GM08714 (cell line): Measurements from ENCODE around the gene PRXL2A.

Experiments used
- H3K4me3 ChIP-seq: fragments of 200-500 bp; sonication (Bioruptor generic); 2 replicates; pipeline ENCODE4 v1.5.1; 2014; ENCODE audit warnings: mild to moderate bottlenecking, low read length, inconsistent platforms
- ZNF274 ChIP-seq: IDR thresholded peaks from 2 replicates; pipeline ENCODE4 v1.6.1; 2012; ENCODE audit warnings: mild to moderate bottlenecking, low read depth, low read length

Gene PRXL2A

GRCh38 chr10:80455461-80456349 lies 47.4 kb downstream of the PRXL2A start:
- TF ChIP-seq ZNF274, result no peak
- H3K4me3 ChIP-seq, result peak overlapping the region; percentile 77

- TF ChIP-seq ZNF274, result no peak
Measured at GRCh38 chr10:80457554-80458262, 49.4 kb downstream of the PRXL2A start.

GRCh38 chr10:80458263-80458625 lies 49.9 kb downstream of the PRXL2A start:
- TF ChIP-seq ZNF274, result no peak
- H3K4me3 ChIP-seq, result no peak overlapping the region

More at GRCh38 chr10:80457554-80458262, 49.4 kb downstream of the PRXL2A start:
- H3K4me3 ChIP-seq, result no peak overlapping the region

GRCh38 chr10:80458638-80459037 lies 50.3 kb downstream of the PRXL2A start:
- no peak for TF ChIP-seq ZNF274
- H3K4me3 ChIP-seq, result no peak overlapping the region

- no peak for TF ChIP-seq ZNF274
- no peak overlapping the region for H3K4me3 ChIP-seq
Measured at GRCh38 chr10:80459047-80459865, 50.9 kb downstream of the PRXL2A start.

GRCh38 chr10:80460399-80461207 lies 52.3 kb downstream of the PRXL2A start:
- no peak overlapping the region for H3K4me3 ChIP-seq
- TF ChIP-seq ZNF274, result no peak

GRCh38 chr10:80461208-80462183 lies 53.1 kb downstream of the PRXL2A start:
- TF ChIP-seq ZNF274, result no peak
- H3K4me3 ChIP-seq, result no peak overlapping the region

GRCh38 chr10:80462299-80462980 lies 54.1 kb downstream of the PRXL2A start:
- no peak for TF ChIP-seq ZNF274
- H3K4me3 ChIP-seq, result no peak overlapping the region; the same call in 1 of the 2 replicates

GRCh38 chr10:80462981-80463741 lies 54.8 kb downstream of the PRXL2A start:
- no peak overlapping the region; the same call in 1 of the 2 replicates for H3K4me3 ChIP-seq
- TF ChIP-seq ZNF274, result no peak

GRCh38 chr10:80463868-80464267 lies 55.5 kb downstream of the PRXL2A start:
- no peak overlapping the region for H3K4me3 ChIP-seq
- TF ChIP-seq ZNF274, result no peak
